HG03025 (cell line): ENCODE data around the gene ZBTB25.
A peak's percentile ranks its signal among the peaks of the same experiment; 100 is the strongest.

Source experiments
- ATAC-seq: cut with Tn5 transposase; IDR thresholded peaks from one replicate; pipeline ENCODE4 v1.9.1; 2021; ENCODE audit warnings: mild to moderate bottlenecking, moderate library complexity; ENCODE audit not compliant: unreplicated experiment, low FRiP score

ZBTB25 gene

DNA sequence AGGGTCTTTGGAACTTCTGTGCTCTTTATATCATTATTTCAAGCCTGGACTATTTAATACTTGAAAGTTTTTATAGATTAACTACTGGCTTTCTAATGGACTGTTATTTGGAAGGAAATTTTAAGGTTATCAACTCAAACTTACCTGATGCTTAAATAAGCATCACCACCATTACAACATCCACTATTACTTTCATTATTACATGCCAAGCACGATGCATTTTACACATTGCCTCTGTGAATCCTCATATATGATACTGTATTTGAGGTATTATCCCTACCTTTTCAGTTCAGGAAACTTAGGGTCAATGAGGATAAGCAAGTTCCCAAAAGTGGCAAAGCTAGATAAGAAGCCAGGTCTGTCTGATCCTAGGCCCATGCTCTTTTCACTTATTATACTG is 13.3 kb upstream of the ZBTB25 start:
- no peak for ATAC-seq

DNA sequence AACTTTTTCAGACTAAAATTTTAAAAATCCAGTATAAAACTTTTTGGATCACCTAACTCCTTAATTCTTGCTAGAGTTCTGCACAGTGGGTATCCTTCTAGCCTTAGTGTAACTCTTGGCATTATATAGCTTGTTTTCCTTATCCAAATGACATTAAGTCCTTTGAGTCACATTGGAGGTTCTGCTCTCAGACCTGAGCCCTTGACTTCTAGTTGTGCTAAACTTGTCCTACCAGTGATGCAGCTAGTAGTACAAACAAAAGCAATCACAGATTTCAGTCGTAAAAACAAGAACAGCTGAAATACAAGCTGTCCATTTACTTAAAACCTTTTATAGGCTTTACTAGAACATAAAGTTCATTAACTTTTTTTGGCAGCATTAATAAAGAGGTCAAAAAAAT is 11.4 kb upstream of the ZBTB25 start:
- no peak for ATAC-seq

DNA sequence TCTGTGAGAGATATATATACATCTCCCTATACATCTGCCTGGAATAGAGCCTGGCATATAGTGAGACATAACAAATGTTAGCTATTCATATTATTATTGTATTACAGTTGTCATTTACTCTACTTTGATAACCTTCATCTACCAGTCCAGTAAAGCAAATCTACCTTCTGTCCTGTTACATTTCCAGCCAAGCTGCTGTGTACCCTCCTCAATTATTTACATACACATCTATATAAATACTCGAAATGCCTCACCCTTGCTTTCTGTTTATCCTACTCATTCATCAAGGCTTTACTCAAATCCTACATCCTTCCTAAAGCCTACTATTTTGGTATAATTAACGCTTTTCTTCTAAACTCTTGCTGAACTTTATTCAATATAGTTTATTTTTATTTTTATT is 9.6 kb upstream of the ZBTB25 start:
- no peak for ATAC-seq

DNA sequence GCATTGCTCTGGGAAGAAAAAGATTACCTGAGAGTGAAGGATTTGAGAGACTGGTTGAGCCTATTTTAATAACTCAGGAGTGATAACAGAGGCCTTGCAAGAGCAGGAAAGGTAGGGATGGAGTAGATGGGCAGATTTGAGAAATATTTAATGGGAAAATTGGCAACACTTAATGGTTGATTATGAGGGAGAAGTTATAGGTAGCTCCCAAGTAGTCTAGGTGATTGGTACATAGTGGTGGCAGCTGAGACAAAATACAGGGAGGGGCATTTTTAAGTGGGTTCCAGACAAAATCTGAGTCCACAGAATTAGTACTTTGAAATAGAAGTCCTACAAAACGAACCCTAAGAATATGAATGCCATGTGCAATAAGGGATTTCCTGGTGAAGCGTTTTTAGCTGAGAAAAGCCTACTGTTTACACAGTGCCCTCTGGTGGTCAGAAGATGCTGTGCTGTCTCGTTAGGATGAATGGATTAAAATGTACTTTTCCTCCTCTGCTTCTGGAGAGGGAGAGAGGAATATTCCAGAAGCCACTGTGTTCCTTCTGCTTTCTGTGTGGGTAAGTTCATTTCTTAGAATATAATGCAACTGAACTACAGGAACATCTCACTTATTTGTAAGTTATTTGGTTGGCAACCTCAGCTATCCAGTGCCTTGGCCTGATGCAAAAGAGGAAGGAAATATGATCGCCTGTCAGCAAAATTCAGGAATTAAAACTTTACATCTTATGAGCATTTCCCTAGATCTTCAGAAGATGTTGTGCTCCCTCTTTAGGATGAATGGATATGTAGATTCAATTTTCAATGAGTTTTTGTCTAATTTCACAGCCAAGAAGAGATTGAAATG is 7.4 kb upstream of the ZBTB25 start:
- no peak for ATAC-seq

DNA sequence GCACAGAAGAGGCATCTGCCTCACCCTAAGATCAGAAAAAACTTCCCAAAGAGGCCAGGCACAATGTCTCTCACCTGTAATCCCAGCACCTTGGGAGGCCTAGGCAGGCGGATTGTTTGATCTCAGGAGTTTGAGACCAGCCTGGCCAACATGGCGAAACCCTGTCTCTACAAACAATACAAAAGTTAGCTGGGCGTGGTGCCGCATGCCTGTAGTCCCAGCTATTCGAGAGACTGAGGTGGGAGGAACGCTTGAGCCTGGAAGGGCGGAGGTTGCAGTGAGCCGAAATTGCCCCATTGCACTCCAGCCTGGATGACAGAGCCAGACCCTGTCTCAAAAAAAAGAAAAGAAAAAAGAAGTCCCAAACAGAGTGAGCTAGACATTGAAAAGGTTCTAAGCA is 5.4 kb upstream of the ZBTB25 start:
- no peak for ATAC-seq

DNA sequence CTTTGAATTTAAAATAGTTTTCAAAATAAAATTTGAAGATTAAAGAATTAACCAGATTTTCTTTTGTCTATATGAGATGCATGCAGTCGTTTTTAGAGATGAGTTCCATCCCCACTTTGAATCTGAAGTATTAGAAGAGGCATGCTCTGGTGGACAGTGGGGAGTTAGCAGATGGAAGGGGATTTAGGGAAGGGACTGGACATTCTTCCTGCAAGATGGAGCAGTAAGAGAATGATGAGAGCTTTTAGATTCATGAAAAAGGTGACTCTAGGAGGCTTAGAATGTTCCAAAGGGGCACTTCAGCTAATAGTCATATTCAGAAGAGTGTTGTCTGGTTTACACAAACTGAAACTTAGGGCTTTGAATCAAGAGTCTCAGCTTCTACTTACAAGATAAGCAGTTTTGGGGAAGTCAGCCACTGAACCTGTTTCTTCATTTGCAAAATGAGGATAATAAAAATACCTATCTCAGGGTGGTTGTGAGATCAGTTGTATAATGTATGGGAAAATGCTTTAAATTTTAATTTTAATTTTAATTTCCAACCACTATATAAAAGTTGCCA is 4.7 kb upstream of the ZBTB25 start:
- no peak for ATAC-seq

DNA sequence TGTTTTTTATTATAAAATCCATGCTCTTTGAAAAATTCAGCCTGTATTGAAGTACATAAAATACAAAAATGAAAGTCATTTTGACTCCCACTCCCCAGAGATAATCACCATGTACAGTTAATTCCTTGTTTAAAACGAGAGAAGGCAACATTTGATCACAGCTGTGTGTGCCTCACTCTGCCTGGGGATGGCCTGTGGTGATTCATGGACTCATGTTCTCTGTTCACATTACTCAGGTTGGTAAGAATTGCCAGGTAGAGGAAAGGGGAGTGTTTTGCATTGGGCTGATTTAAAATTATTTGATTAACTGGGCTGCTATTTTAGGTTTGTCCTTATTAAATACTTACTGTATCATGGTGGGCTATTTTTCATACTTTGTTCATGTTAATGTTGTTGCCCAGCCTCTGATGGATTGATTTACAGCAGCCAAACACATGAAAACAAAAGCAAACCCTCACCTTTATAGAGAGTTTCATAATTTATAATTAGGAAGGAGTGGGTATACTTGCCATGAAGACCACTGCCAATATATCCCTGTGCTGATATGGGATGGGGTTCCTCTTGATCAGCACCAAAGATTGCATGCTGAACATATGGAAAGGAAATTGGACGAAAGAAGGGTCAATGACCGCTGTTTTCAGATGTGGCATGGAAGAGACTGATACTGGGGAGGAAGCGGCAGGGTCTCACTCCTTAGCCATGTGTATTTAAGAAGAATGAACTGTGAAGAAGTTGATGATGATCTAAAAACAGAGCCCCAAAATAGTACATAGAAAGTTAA is 3.9 kb upstream of the ZBTB25 start:
- no peak for ATAC-seq

DNA sequence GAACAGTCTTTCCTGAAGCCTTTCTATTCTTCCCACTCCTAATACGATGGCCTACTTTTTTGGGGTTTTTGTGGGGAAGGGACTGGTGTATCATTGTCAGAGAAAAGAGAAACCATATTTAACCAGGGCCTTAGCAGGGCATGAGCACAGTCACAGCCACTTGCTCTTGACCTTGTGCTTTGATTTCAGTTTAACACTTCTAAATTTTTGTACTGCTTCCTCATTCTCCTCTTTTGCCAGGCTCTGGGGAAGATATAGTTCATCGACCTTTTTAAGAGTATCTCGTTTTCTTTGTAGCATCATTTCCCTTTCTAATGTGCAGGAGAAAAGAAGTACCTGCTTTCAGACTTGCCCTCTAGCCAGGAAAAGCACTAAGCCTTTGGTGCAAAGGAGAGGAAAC is 3.1 kb upstream of the ZBTB25 start:
- no peak for ATAC-seq

DNA sequence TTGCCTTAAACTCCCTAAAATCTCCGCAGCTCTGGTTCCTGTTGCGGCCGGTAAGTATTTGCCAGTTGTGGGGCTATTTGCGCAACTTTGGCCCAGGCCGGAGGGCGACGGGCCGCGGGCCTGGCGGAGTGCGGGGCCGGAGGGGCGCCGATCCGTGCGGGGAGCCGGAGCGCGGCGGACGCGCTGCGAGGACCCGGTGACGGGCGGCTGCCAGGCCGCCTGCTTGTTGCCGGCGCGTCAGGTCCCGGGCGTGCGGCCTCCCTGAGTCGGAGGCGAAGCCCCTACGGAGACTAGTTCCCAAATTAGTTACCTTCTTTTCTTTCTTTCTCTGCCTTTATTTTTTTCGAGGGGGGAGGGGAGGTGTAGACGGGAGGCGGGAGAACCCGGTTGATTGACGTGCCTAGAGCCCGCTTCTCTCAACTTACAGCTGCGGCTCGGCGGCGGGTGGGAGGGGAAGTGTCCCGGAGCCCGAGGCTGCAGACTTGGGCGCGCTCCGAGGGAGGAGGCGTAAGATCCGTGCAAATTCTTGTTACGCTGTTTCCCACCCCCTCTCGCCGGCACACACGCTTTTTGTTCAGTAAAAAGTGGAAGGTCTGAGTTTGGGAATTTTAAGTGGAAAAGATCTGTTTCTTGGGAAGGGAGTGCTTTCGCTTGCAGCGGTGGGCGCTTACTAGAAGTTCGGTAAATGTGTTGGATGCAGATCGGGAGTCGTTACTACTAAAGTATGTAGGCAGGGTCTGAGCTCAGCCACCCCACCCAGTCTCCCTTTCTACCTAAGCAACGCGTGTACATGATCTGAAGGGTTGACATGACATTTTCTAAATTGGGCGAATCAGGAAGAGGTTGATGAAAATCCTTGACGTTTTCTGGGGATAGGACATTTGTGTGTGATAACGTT is 1.5 kb upstream of the ZBTB25 start:
- ATAC-seq, result peak; percentile 30

DNA sequence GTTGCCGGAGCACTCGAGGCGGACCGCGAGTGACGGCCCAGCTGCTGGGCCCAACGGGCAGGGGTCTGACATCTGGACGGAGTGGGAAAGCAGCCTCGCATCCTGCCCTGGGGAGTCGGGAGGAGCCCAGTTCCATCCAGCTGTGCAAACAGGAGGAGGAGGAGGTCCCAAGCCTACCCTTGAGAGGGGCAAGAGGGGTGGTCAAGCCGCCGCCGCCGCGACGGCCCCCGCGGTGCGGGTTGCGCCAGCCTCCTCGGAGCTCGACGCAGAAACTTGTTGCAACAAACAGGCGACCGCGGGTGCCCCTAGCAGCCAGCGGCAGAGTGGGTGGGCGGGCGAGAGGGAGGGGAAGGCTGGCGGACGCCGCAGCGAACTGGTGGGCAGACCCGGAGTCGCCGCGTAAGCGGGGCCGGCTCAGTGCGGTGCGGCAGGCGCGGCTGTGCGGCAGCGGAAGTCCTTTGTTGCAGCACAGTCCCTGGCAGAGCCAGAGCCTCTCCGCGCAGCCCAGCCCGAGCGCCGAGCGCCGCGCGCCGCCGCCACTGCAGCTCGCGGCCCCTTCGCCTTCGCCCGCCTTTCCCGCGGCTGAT is 765 bp upstream of the ZBTB25 start, which contains the start of gene ZBTB1:
Gene ZBTB1, plus strand, starts transcription at position 461 of the 587 bp plus-strand sequence. CDS start 16,735 bp downstream, outside the sequence.
- ATAC-seq, result peak; percentile 31

DNA sequence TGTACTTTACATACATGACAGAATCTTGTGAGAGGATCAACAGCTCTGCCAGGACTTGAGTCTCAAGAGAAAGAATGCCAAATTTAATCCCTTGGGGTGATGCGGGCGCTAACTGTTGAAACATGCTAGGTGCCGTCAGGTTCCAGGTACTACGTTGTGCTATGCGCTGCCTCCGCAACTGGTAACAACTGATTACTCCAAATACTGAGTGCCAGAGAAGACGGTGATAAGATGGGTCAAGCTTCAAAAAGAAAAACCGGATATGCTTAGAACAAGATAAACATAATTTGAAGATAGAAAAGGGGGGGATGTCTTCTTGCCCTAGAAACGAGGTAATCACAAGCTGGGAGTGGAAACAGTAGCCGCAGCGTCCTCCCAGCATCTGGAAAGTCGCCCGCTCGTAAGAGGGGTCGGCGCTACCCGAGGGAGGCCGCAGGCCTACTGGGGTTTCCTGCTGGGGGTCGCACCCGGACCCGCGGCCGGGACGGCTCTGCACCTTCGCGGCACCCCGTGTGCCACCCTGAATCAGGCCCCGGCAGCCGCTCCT is 678 bp downstream of the ZBTB25 start:
- no peak for ATAC-seq

DNA sequence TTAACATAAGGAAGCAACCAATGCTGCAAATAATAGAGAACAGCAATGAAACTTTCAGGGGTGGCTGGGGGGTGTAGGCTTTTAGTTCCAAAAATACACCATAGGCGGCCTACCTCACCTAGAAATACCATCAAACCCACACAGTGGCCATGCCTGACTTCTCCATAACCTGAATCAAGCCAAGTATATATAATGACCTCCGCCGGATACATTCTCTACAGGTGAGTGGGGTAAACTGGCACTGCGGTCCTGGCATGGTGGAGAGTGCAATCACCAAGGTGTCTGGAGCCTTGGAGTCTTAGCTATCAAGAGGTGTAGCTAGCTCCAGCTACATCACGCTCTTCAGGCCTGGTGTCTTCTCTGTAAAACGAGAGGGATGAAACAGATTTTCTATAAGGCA is 1.2 kb downstream of the ZBTB25 start:
- no peak for ATAC-seq

DNA sequence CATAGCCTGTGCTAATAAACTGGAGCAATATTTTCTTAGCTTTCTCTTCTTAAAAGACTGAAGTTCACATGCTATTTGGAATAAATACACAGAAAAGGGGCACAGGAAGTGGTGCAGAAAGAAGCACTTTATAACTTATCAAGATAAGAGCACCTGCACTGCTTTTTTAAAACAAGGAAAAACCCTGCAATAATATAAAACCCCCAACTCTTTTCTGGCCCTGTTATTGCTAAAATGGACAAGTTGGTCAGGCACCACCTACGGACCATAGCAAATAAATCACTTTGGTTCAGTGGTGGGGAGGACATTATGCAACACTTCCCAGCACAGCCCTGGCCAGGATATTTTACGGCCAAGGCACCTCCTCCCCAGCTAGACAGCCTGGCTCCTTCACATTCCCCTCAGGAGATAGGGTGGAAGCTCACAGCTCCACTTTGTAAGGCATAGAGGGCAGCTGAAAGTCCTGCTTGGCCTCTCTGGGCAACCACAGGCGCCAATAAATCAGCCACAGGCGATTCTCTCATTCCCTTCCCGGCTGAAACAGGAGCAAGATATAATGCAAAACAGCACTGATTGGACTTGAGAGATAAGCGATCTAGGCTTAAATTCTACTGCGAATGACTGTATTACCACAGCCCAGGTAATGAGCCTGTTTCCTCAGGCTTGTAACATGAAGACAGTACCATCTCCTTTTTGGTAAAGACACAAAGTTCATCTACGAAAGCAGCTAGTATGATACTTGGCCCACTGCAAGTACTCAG is 2.0 kb downstream of the ZBTB25 start:
- no peak for ATAC-seq

DNA sequence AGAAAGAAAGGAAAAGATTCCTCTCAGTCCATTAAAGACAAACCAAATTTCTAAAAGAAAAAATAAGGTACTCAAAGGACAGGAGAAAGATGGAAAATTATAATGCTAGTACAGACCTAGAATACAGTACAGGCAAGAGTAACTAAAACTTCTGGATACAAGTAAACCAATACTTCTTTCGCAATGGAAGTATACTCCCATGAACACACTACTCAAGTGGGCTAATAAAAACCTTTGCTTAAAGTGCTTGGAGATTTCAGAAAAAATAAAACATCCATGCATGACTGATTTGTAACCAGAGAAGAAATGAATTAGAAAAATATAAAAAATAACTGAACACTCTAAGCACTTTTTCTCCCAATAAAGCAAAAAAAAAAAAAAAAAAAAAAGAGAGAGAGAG is 3.5 kb downstream of the ZBTB25 start:
- ATAC-seq, result no peak

DNA sequence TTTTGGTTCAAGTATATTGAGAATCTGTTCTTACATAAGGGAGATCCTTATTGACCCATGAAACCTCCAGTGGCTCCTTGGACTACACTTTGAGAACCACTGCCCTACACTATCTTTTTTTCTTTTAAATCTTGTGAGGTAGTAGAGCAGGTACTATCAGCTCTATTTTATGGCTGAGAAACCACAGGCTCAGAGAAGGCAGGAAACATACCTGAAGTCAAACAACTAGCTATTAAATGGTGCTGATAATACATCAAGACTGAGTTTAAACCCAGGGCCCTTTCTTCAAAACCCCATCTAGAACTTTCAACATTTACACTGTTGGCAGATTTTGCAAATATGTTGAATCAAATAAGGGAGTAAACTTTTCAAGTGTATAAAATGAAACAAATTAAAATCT is 6.9 kb downstream of the ZBTB25 start:
- no peak for ATAC-seq

DNA sequence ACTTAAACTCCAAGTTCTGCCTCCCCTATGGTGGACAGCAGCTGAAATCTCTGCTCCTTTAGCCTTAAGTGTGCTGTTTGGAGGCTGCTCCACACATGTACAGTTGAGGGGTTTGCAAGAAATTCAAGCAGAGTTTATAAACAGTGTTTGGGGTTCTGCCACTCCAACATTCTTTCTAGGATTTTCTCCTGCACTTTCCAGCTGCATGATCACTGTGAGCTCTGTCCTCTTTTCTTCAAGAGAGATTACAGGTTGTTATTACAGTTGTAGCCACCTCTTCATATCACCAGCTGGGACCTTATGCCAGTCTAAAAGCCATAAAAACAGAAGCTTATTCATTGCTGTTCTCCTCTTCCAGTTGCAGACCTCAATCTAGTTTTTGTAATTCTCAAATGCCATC is 8.4 kb downstream of the ZBTB25 start:
- ATAC-seq, result no peak

DNA sequence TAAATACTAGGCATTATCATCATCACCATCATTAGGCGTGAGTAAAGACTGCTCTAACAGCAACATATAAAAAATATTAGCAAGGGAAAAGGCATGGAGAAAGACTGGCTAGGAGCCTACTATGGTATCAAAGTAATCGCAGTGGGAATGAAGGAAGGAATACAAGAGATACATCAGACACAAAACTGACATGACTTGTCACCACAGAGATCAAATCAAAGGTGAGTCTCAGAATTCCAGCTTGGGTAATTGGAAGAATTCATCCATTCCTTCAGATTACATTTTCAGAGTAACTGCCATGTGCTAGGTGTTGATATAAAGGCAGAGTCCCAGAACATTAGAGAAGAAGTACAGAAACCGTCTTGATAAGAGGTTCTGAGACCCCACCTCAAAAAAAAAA is 10.2 kb downstream of the ZBTB25 start:
- ATAC-seq, result no peak

DNA sequence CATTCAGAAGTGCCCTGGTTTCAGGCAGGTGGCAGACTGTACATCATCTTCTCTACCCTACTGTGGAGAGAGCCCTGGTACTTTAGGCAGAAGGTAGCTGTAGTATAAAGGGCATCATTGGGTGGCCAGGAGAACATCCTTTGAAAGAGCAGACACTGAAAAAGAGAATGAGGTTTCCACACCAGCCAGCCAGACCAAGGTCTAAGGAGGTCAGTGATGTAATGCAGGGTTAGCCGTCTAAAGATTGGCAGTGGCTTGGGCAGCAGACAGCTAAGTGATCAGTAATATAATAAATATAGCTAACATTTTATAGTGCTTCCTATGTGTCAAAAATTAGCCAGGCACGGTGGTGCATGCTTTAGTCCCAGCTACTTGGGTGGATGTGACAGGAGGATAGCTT is 12.0 kb downstream of the ZBTB25 start:
- ATAC-seq, result no peak

DNA sequence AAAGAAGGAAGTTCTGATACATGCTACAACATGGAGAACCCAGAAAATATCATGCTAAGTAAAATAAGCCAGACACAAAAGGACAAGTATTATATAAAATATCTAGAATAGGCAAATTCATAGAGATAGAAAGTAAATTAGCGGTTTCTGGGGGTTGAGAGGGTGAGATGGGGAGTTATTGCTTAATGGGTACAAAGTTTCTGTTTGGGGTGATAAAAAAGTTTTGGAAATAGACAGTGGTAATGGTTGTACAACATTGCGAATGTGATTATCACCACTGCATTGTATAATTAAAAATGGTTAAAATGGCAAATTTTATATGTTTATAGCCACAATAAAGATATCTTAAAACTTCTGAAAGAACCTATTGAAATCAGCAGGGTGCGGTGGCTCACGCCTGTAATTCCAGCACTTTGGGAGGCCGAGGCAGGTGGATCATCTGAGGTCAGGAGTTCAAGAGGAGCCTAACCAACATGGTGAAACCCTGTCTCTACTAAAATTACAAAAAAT is 15.0 kb downstream of the ZBTB25 start:
- ATAC-seq, result no peak
